ENCODE measurements around the gene ARHGEF6.
"Not testable (repeated sequence)": the region's sequence is repeated elsewhere in the genome, so short reads cannot be mapped to it uniquely, and the experiment has no call there.

ARHGEF6 gene

GRCh38 chrX:136781180-136781797 lies 557 bp upstream of the ARHGEF6 start:
- no peak for DNase-seq

- no peak for DNase-seq
Measured at GRCh38 chrX:136780241-136780640, 491 bp downstream of the ARHGEF6 start.

- DNase-seq: no peak
Measured at GRCh38 chrX:136779346-136779781, 1.4 kb downstream of the ARHGEF6 start.

GRCh38 chrX:136778916-136779315 lies 1.8 kb downstream of the ARHGEF6 start:
- DNase-seq: no peak

GRCh38 chrX:136778020-136778419 lies 2.7 kb downstream of the ARHGEF6 start:
- no peak for DNase-seq

GRCh38 chrX:136773648-136774047 lies 7.1 kb downstream of the ARHGEF6 start:
- DNase-seq: no peak

- not testable (repeated sequence) for DNase-seq
Measured at GRCh38 chrX:136771869-136772268, 8.9 kb downstream of the ARHGEF6 start.

- DNase-seq: peak; percentile 28 to 41
Measured at GRCh38 chrX:136768469-136769084, 12.2 kb downstream of the ARHGEF6 start.

- DNase-seq: peak; percentile 20 to 30
Measured at GRCh38 chrX:136767104-136767941, 13.4 kb downstream of the ARHGEF6 start.

GRCh38 chrX:136766785-136767103 lies 14.0 kb downstream of the ARHGEF6 start:
- DNase-seq: no peak

- DNase-seq: no peak
Measured at GRCh38 chrX:136765821-136766356, 14.8 kb downstream of the ARHGEF6 start.

- DNase-seq: no peak
Measured at GRCh38 chrX:136764206-136764605, 16.5 kb downstream of the ARHGEF6 start.

GRCh38 chrX:136762820-136763452 lies 17.8 kb downstream of the ARHGEF6 start:
- DNase-seq: no peak

GRCh38 chrX:136761421-136761820 lies 19.3 kb downstream of the ARHGEF6 start:
- DNase-seq: no peak

GRCh38 chrX:136759968-136760367 lies 20.8 kb downstream of the ARHGEF6 start:
- DNase-seq: no peak

GRCh38 chrX:136755411-136755810 lies 25.3 kb downstream of the ARHGEF6 start:
- no peak for DNase-seq

GRCh38 chrX:136754651-136755050 lies 26.1 kb downstream of the ARHGEF6 start:
- DNase-seq: no peak

GRCh38 chrX:136752796-136753195 lies 27.9 kb downstream of the ARHGEF6 start:
- no peak for DNase-seq

- no peak for DNase-seq
Measured at GRCh38 chrX:136752346-136752745, 28.4 kb downstream of the ARHGEF6 start.

- DNase-seq: no peak
Measured at GRCh38 chrX:136750364-136750763, 30.4 kb downstream of the ARHGEF6 start.

GRCh38 chrX:136747003-136747986 lies 33.4 kb downstream of the ARHGEF6 start:
- peak in 1 of 2 experiments; percentile 35 for DNase-seq
